ENCODE data around the gene DNAJC13. TPM values are rescaled to one million over a fixed set of nuclear protein-coding genes. Genes with fewer than 3 reads are reported as not detected.
"Not testable (repeated sequence)": the region's sequence is repeated elsewhere in the genome, so short reads cannot be mapped to it uniquely, and the experiment has no call there.

Gene DNAJC13, protein sequence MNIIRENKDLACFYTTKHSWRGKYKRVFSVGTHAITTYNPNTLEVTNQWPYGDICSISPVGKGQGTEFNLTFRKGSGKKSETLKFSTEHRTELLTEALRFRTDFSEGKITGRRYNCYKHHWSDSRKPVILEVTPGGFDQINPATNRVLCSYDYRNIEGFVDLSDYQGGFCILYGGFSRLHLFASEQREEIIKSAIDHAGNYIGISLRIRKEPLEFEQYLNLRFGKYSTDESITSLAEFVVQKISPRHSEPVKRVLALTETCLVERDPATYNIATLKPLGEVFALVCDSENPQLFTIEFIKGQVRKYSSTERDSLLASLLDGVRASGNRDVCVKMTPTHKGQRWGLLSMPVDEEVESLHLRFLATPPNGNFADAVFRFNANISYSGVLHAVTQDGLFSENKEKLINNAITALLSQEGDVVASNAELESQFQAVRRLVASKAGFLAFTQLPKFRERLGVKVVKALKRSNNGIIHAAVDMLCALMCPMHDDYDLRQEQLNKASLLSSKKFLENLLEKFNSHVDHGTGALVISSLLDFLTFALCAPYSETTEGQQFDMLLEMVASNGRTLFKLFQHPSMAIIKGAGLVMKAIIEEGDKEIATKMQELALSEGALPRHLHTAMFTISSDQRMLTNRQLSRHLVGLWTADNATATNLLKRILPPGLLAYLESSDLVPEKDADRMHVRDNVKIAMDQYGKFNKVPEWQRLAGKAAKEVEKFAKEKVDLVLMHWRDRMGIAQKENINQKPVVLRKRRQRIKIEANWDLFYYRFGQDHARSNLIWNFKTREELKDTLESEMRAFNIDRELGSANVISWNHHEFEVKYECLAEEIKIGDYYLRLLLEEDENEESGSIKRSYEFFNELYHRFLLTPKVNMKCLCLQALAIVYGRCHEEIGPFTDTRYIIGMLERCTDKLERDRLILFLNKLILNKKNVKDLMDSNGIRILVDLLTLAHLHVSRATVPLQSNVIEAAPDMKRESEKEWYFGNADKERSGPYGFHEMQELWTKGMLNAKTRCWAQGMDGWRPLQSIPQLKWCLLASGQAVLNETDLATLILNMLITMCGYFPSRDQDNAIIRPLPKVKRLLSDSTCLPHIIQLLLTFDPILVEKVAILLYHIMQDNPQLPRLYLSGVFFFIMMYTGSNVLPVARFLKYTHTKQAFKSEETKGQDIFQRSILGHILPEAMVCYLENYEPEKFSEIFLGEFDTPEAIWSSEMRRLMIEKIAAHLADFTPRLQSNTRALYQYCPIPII (N-terminal part only)
- total RNA-seq = 10 to 100 TPM; 26.4 to 30.7 TPM
- long read RNA-seq, partial matches to known transcripts = 5 of 6 reads
- long read RNA-seq, other reads (novel, unspliced or antisense) = 1 of 6 reads

DNA sequence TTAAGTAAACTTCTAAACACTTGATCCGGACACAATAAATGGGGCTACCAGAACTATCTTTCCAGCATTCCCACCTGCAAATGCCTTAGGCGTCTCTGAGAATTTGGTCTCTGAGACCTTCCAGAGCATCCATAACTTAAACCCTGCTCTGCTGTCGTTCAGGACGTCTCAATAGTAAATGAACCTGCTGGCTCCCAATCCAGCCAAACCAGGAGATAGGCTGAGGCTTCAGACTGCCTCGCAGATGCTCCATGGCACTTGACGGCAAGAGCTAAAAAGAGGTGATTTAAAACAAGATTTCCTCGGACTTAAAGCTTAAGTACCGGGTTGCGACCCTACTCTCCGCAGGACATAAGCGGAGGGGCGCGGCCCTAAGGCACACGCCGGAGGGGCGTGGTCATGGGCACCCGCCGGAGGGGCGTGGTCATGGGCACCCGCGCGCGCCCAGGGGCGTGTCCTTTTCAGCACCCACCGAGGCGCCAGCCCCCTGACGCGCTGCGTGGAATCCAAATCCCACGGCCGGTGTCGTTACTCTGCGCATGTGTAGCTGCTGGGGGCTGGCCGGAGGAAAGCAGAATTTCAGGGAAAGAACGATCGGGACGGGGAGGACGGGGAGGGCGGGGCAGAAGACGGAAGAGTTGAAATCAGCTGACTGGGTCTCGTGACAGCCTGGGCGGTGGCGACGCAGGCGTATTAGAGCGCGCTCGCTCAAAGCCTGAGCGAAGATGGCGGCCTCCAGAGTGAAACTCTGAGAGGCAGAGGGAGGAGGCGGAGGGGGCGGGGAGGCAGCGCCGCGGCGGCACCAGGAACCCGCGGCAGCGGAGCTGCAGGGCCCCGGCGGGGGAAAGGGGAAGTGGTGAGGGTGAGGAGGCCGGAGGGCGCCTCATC lies at the start of gene DNAJC13:
Gene DNAJC13, plus strand, starts transcription at position 696 of the 888 bp plus-strand sequence. CDS start 17,049 bp downstream, outside the sequence.
- peak; percentile 95 for DNase-seq
- ATAC-seq = peak; percentile 97 to 98
- intact Hi-C loops (cut with DNase I) = no loop called here

DNA sequence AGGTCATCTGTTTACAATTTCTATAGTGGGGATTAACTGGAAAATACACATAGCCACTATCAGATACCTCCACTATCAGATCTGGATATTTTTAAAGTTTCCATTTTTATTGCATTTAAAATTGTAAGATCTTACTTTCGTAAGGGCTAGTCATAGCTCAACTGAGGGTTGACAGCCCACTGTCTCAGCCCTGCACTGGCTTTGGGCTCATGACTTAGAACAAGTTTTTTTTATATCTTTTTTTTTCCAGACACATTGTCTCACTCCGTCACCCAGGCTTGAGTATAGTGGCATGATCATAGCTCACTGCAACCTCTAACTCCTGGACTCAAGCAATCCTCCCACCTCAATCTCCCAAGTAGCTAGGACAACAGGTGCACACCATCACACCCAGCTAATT lies 48.8 kb upstream of the DNAJC13 start:
- intact Hi-C loops (cut with DNase I) = no loop called here
- DNase-seq = no peak
- ATAC-seq = no peak

DNA sequence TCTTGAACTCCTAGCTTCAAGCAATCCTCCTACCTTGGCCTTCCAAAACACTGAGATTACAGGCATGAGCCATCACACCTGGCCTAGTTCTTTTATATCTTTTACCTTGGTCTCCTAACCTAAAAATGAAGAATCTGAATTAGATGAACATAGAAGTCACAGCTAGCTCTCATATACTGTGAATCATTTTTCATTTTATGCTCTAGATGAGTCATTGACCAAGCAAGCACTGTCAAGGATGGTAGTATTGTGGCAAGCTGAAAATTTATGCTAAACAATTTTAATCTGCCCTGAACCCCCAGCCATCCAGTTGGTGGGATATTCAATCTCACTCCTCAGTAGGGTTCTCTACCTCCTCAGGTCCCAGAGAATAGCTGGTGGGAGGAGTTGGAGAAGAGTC lies 48.3 kb upstream of the DNAJC13 start:
- DNase-seq = no peak
- intact Hi-C loops (cut with DNase I) = no loop called here
- no peak for ATAC-seq

DNA sequence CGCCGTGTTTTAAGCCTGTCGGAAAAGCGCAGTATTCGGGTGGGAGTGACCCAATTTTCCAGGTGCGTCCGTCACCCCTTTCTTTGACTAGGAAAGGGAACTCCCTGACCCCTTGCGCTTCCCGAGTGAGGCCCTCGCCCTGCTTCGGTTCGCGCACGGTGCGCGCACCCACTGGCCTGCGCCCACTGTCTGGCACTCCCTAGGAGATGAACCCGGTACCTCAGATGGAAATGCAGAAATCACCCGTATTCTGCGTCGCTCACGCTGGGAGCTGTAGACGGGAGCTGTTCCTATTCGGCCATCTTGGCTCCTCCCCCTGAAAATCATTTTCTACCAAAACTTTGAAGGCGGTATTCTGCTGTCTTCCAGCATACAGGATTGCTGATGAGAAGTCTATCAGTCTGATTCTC lies 40.4 kb upstream of the DNAJC13 start:
- ATAC-seq; DNase-seq; intact Hi-C loops (cut with DNase I): not testable (repeated sequence)

DNA sequence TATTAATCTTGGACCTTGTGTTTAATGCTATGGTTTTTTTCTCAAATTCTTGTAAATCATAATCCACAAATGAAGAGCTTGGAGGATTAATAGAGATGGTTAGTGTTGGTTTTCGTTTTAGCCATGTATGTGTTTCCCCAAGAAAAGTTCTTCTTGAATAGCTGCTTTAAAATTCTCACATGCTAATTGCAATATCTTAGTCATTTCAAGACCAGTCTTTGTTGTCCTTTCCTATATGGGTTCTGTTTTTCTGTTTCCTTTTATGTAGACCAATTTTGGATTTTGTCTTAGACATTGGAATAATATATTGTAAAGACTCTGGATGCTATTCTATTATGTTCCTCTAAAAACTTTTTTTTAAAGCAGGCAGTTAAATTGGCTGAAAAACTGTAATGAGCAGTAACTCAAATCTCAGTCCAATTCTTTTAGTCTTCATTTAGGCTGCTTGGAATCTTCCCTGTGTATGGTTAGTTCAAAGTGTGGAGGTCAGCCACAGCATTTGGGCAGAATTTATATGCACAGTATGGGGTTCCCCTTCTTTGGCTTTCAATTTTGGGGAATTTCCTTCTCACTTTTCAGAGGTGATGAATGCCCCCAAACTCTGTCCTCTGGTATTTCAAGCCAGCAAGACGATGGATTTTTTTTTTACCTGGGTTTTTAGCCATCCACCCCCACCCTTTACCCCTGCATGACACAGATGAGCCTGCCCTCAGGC lies 39.1 kb upstream of the DNAJC13 start:
- ATAC-seq = no peak
- DNase-seq = no peak
- intact Hi-C loops (cut with DNase I) = no loop called here

DNA sequence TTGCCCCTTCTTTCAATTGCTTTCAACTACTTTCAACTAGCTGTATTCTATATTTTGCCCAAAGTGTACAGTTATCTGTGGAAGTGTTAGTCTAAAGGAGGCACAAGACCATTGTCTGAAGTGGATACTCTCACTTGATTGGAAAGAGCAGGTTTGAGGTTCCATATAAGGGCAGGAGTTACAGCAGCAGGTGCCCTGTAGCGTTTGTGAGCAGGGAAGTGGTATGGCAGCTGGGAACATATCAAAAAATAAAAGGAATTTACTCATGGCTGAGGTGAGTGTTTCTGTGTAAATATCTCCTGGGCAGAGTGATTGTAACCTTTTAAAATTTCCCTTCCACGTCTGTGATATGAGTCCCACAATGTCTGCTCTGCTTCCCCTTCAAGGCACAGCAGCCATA lies 38.5 kb upstream of the DNAJC13 start:
- no peak for ATAC-seq
- intact Hi-C loops (cut with DNase I) = no loop called here
- DNase-seq = no peak

GRCh38 chr3:132380920-132381319 lies 36.4 kb upstream of the DNAJC13 start:
- no peak for DNase-seq
- ATAC-seq = no peak
- intact Hi-C loops (cut with DNase I) = no loop called here

- intact Hi-C loops (cut with DNase I) = no loop called here
- ATAC-seq = no peak
- no peak for DNase-seq
Observed at GRCh38 chr3:132381348-132381944, 35.9 kb upstream of the DNAJC13 start.

DNA sequence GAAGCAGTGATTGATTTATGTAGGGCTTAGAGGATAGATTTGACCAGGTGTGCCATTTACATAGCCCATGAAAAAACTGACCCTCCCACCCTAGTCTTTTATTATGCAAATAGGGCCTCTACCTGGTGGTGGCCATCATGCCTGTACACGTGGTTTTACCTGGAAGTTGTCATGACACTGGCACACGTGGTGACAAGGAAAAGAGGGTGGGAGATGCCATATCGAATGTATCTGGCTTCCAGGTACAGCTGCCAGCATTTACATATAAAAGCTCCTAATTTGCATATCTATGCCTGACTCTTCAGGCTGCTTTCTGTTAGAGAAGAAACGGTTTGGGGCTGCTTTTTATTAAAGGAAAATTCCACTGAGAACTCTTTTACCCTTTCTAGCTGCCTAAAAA lies 35.0 kb upstream of the DNAJC13 start:
- intact Hi-C loops (cut with DNase I) = no loop called here
- DNase-seq (no peak), ATAC-seq (no peak)

DNA sequence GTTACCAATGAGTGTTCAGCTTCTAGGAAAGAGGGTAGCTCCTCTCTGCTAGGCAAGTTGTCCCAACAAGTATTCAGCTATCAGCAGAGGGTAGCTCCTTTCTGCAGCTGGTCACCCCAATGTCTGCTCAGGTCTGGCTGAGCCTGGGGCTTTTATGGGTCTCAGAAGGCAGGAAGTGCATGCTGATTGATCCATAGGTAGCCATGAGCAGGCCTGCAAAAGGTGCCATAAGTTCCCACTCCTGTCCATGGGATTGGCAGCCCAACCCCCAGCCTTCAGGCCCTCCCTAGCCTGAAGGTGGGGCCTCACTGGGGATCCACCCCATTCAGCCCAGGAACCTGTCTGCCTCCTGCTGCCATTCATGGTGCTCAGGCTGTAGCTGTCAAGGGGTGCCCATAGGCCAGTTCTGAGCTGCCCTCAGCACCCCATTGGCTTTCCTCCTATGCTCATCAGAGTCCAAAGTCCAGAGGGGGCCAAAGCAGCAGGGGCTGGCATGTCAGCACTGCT lies 34.6 kb upstream of the DNAJC13 start:
- no peak for ATAC-seq
- no peak for DNase-seq
- intact Hi-C loops (cut with DNase I) = no loop called here

GRCh38 chr3:132386259-132386658 lies 31.0 kb upstream of the DNAJC13 start:
- ATAC-seq (no peak), DNase-seq (no peak)
- intact Hi-C loops (cut with DNase I) = no loop called here

GRCh38 chr3:132392675-132393074 lies 24.6 kb upstream of the DNAJC13 start:
- intact Hi-C loops (cut with DNase I); DNase-seq; ATAC-seq: not testable (repeated sequence)

DNA sequence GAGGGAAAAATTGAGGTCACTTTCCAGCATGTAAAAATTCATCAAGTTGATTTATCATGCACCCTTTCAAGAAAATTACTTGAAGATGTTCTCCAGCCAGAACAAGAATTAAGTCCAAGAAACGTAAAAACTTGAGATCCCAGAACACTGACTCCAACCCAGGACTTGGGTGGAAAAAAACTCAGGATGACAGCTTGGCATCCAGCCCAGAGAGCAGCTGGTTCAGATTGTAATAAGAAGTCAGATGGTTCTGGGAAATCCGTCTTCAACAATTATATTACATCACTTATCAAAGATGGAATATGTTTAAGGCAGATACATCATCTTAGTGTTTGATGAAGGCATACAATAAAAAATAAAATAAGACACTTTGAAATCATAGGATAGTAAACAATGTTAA lies 23.0 kb upstream of the DNAJC13 start:
- ATAC-seq = peak in 1 of 2 donors; percentile 22
- peak; percentile 64 for DNase-seq
- intact Hi-C loops (cut with DNase I) = no loop called here

DNA sequence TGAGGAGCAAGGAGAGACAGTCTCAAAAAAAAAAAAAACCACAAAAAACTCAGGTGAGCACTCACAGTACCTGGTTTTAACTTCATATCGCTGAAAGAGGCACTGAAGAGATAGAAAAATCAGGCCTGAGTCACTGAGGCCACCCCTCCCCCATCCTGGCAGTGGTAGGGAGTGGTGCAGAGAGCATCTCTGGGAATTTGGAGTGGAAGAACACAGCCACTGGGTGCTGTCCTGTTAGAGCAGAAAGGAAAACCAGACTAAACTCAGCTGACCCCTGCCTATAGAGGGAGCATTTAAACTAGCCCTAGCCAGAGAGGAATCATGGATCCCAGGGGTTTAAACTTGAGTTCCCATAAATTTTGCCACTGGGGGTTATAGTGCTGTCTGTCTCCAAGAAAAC lies 22.2 kb upstream of the DNAJC13 start:
- intact Hi-C loops (cut with DNase I) = loop anchor here in 1 of 2 donors (5.0 kb wide), 1 partner anchor 138 kb away; no protein-coding TSS in a partner anchor
- no peak for ATAC-seq

DNA sequence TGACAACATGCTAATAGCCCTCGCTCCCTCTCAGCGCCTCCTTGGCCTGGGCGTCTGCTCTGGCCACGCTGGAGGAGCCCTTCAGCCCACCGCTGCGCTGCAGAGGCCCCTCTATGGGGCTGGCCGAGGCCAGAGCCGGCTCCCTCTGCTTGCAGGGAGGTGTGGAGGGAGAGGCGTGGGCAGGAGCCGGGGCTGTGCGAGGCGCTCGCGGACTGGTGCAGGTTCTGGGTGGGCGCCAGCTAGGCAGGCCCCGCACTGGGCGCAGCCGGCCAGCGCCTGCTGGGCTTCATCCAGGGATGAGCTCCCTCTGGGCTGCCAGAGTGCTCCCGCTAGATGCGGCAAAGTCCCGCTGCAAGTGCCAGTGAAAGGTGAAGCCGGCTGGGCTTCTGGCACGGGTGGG lies 21.0 kb upstream of the DNAJC13 start:
- DNase-seq (no peak), ATAC-seq (no peak)
- intact Hi-C loops (cut with DNase I) = loop anchor here in 1 of 2 donors (5.0 kb wide), 1 partner anchor 139 kb away; no protein-coding TSS in a partner anchor

More for the DNA sequence above, 22.2 kb upstream of the DNAJC13 start:
- DNase-seq = no peak

DNA sequence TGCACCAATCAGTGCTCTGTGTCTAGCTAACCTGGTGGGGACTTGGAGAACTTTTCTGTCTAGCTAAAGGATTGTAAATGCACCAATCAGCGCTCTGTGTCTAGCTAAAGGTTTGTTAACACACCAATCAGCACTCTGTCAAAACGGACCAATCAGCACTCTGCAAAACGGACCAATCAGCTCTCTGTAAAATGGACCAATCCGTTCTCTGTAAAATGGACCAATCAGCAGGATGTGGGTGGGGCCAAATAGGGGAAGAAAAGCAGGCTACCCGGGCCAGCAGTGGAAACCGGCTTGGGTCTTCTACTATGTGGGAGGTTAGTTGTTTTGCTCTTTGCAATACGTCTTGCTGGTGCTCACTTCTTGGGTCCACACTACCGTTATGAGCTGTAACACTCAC lies 20.5 kb upstream of the DNAJC13 start:
- not testable (repeated sequence) for DNase-seq, ATAC-seq
- intact Hi-C loops (cut with DNase I) = loop anchor here in 1 of 2 donors (5.0 kb wide), 1 partner anchor 139 kb away; no protein-coding TSS in a partner anchor

Measured in left cardiac atrium (tissue), 4 donors.